Measurements from ENCODE around the gene RDH5. TPM values are rescaled to one million over a fixed set of nuclear protein-coding genes. Genes with fewer than 3 reads are reported as not detected.
A peak's percentile ranks its signal among the peaks of the same experiment; 100 is the strongest.
"Not testable (repeated sequence)": the region's sequence is repeated elsewhere in the genome, so short reads cannot be mapped to it uniquely, and the experiment has no call there.

The RDH5 gene
- total RNA-seq, 1 donor from 2014 or later, result 9.7 TPM

GRCh38 chr12:55757701-55758100, 37.5 kb downstream of the RDH5 start:
- Mint-ChIP-seq H3K36me3 (ENCODE audit: insufficient read depth) (peaks cover 27% of the 10 kb centered on the region), H3K9me3 (ENCODE audit: low read depth) (no peaks in the 10 kb centered on the region), H3K27ac (no peak overlapping the region), H3K27me3 (no peaks in the 10 kb centered on the region), H3K4me3 (ENCODE audit: low read depth) (no peak overlapping the region), H3K4me1 (ENCODE audit: low read depth) (peaks cover 5% of the 10 kb centered on the region)
- DNase-seq (ENCODE audit: low spot score, unreplicated experiment), result no peak
- no peak for TF ChIP-seq CTCF (IDR thresholded peaks at IDR 0.05; ENCODE audit: unreplicated experiment)

GRCh38 chr12:55758575-55758974, 38.4 kb downstream of the RDH5 start:
- not testable (repeated sequence) for H3K4me1 Mint-ChIP-seq (ENCODE audit: low read depth); H3K27ac Mint-ChIP-seq; H3K9me3 Mint-ChIP-seq (ENCODE audit: low read depth); H3K27me3 Mint-ChIP-seq; DNase-seq (ENCODE audit: low spot score, unreplicated experiment); H3K4me3 Mint-ChIP-seq (ENCODE audit: low read depth)
- peaks cover 24% of the 10 kb centered on the region for H3K36me3 Mint-ChIP-seq (ENCODE audit: insufficient read depth)

- Mint-ChIP-seq H3K4me3 (ENCODE audit: low read depth) (no peak overlapping the region), H3K4me1 (ENCODE audit: low read depth) (no peaks in the 10 kb centered on the region), H3K27me3 (no peaks in the 10 kb centered on the region), H3K36me3 (ENCODE audit: insufficient read depth) (peaks cover 22% of the 10 kb centered on the region), H3K27ac (no peak overlapping the region), H3K9me3 (ENCODE audit: low read depth) (no peaks in the 10 kb centered on the region)
- no peak for TF ChIP-seq CTCF (IDR thresholded peaks at IDR 0.05; ENCODE audit: unreplicated experiment)
- DNase-seq (ENCODE audit: low spot score, unreplicated experiment), result no peak
These were observed 40.5 kb downstream of the RDH5 start for GRCh38 chr12:55760663-55761062.

GRCh38 chr12:55762646-55763045, 42.5 kb downstream of the RDH5 start:
- H3K4me1 Mint-ChIP-seq (ENCODE audit: low read depth), result peaks cover 4% of the 10 kb centered on the region
- DNase-seq (ENCODE audit: low spot score, unreplicated experiment), result no peak
- no peak for TF ChIP-seq CTCF (IDR thresholded peaks at IDR 0.05; ENCODE audit: unreplicated experiment)
- H3K27me3 Mint-ChIP-seq, result no peaks in the 10 kb centered on the region
- no peak overlapping the region for H3K27ac Mint-ChIP-seq
- no peak overlapping the region for H3K4me3 Mint-ChIP-seq (ENCODE audit: low read depth)
- peaks cover 21% of the 10 kb centered on the region for H3K36me3 Mint-ChIP-seq (ENCODE audit: insufficient read depth)
- no peaks in the 10 kb centered on the region for H3K9me3 Mint-ChIP-seq (ENCODE audit: low read depth)

GRCh38 chr12:55765736-55766290, 45.6 kb downstream of the RDH5 start:
- H3K27ac Mint-ChIP-seq, result peak overlapping the region; percentile 2
- no peak for TF ChIP-seq CTCF (IDR thresholded peaks at IDR 0.05; ENCODE audit: unreplicated experiment)
- no peak overlapping the region for H3K4me3 Mint-ChIP-seq (ENCODE audit: low read depth)

GRCh38 chr12:55767156-55767555, 47.0 kb downstream of the RDH5 start:
- TF ChIP-seq CTCF (IDR thresholded peaks at IDR 0.05; ENCODE audit: unreplicated experiment), result no peak
- DNase-seq (ENCODE audit: low spot score, unreplicated experiment), result no peak
- H3K36me3 Mint-ChIP-seq (ENCODE audit: insufficient read depth), result peaks cover 6% of the 10 kb centered on the region
- H3K4me1 Mint-ChIP-seq (ENCODE audit: low read depth), result peaks cover 7% of the 10 kb centered on the region
- H3K27ac Mint-ChIP-seq, result no peak overlapping the region
- H3K9me3 Mint-ChIP-seq (ENCODE audit: low read depth), result no peaks in the 10 kb centered on the region
- no peak overlapping the region for H3K4me3 Mint-ChIP-seq (ENCODE audit: low read depth)
- H3K27me3 Mint-ChIP-seq, result no peaks in the 10 kb centered on the region

More at GRCh38 chr12:55765736-55766290, 45.6 kb downstream of the RDH5 start:
- H3K27me3 Mint-ChIP-seq, result no peaks in the 10 kb centered on the region
- H3K36me3 Mint-ChIP-seq (ENCODE audit: insufficient read depth), result peaks cover 9% of the 10 kb centered on the region
- DNase-seq (ENCODE audit: low spot score, unreplicated experiment), result no peak
- peaks cover 4% of the 10 kb centered on the region for H3K4me1 Mint-ChIP-seq (ENCODE audit: low read depth)
- no peaks in the 10 kb centered on the region for H3K9me3 Mint-ChIP-seq (ENCODE audit: low read depth)

Data from progenitor cell of endocrine pancreas (in vitro differentiated cells).